RWPE2 (cell line): ENCODE results near the gene CDC34.

Experiments used
- ATAC-seq: fragments of 200-7000 bp; cut with Tn5 transposase; 3 replicates; pipeline ENCODE4 v1.9.1; 2021; ENCODE audit warnings: low read depth
- DNase-seq: peaks from one replicate; pipeline ENCODE4 v3.0.0-alpha.2; 2020; ENCODE audit warnings: low spot score
- H3K27ac ChIP-seq: fragments of 450-650 bp; 2 replicates; pipeline ENCODE4 v1.5.1; 2017; ENCODE audit warnings: mild to moderate bottlenecking; ENCODE audit not compliant: poor library complexity, severe bottlenecking
- H3K27me3 ChIP-seq: fragments of 250-450 bp; sonication (Bioruptor Pico); 2 replicates; pipeline ENCODE4 v1.5.1; 2021; ENCODE audit warnings: mild to moderate bottlenecking, moderate library complexity; ENCODE audit not compliant: insufficient read depth, poor library complexity, severe bottlenecking
- H3K36me3 ChIP-seq: fragments of 250-450 bp; sonication (Bioruptor Pico); 2 replicates; pipeline ENCODE4 v1.5.1; 2020; ENCODE audit warnings: low read depth, mild to moderate bottlenecking, moderate library complexity
- H3K4me1 ChIP-seq: fragments of 250-450 bp; sonication (Bioruptor Pico); 2 replicates; pipeline ENCODE4 v1.5.1; 2021; ENCODE audit warnings: mild to moderate bottlenecking, moderate library complexity; ENCODE audit not compliant: insufficient read depth, poor library complexity, severe bottlenecking
- H3K4me3 ChIP-seq: fragments of 250-450 bp; sonication (Bioruptor Pico); 2 replicates; pipeline ENCODE4 v1.5.1; 2021; ENCODE audit warnings: mild to moderate bottlenecking, moderate library complexity; ENCODE audit not compliant: severe bottlenecking
- H3K9me3 ChIP-seq: fragments of 250-450 bp; sonication (Bioruptor Pico); 2 replicates; pipeline ENCODE4 v1.5.1; 2021; ENCODE audit warnings: mild to moderate bottlenecking, moderate library complexity; ENCODE audit not compliant: severe bottlenecking
- CTCF ChIP-seq: fragments of 450-650 bp; IDR thresholded peaks from one replicate; pipeline ENCODE4 v1.5.1; 2017; ENCODE audit warnings: mild to moderate bottlenecking, moderate library complexity; ENCODE audit not compliant: poor library complexity, severe bottlenecking

Gene CDC34

GRCh38 chr19:579111-579841 is 47.7 kb downstream of the CDC34 start:
- peaks cover 49% of the 10 kb centered on the region for H3K36me3 ChIP-seq
- no peak for ATAC-seq

GRCh38 chr19:579842-580155 is 48.2 kb downstream of the CDC34 start:
- ATAC-seq, result no peak
- Histone ChIP-seq H3K4me1 (no peaks in the 10 kb centered on the region), H3K4me3 (no peak overlapping the region), H3K27ac (no peak overlapping the region), H3K36me3 (peaks cover 49% of the 10 kb centered on the region), H3K9me3 (no peaks in the 10 kb centered on the region), H3K27me3 (no peaks in the 10 kb centered on the region)
- DNase-seq, result no peak
- no peak for TF ChIP-seq CTCF

More at GRCh38 chr19:579111-579841, 47.7 kb downstream of the CDC34 start:
- no peak for DNase-seq
- H3K4me1 ChIP-seq, result peaks cover 5% of the 10 kb centered on the region
- no peak overlapping the region for H3K27ac ChIP-seq
- no peaks in the 10 kb centered on the region for H3K9me3 ChIP-seq
- no peaks in the 10 kb centered on the region for H3K27me3 ChIP-seq
- no peak for TF ChIP-seq CTCF
- no peak overlapping the region for H3K4me3 ChIP-seq

- ATAC-seq, result no peak
- H3K4me3 ChIP-seq, result no peak overlapping the region
- H3K27ac ChIP-seq, result no peak overlapping the region
- no peaks in the 10 kb centered on the region for H3K4me1 ChIP-seq
- H3K9me3 ChIP-seq, result no peaks in the 10 kb centered on the region
- TF ChIP-seq CTCF, result no peak
- no peak for DNase-seq
- H3K36me3 ChIP-seq, result peaks cover 49% of the 10 kb centered on the region
- H3K27me3 ChIP-seq, result no peaks in the 10 kb centered on the region
Observed at GRCh38 chr19:580274-580835, 48.8 kb downstream of the CDC34 start.

GRCh38 chr19:581399-582111 is 50.0 kb downstream of the CDC34 start:
- peaks cover 49% of the 10 kb centered on the region for H3K36me3 ChIP-seq
- DNase-seq, result no peak
- no peaks in the 10 kb centered on the region for H3K9me3 ChIP-seq
- H3K4me1 ChIP-seq, result no peaks in the 10 kb centered on the region
- no peak overlapping the region for H3K27ac ChIP-seq
- H3K27me3 ChIP-seq, result no peaks in the 10 kb centered on the region
- TF ChIP-seq CTCF, result no peak
- no peak overlapping the region for H3K4me3 ChIP-seq
- ATAC-seq, result no peak
